ENCODE results near the gene NPNT.
"Not testable (repeated sequence)": the region's sequence is repeated elsewhere in the genome, so short reads cannot be mapped to it uniquely, and the experiment has no call there.

The NPNT gene, protein sequence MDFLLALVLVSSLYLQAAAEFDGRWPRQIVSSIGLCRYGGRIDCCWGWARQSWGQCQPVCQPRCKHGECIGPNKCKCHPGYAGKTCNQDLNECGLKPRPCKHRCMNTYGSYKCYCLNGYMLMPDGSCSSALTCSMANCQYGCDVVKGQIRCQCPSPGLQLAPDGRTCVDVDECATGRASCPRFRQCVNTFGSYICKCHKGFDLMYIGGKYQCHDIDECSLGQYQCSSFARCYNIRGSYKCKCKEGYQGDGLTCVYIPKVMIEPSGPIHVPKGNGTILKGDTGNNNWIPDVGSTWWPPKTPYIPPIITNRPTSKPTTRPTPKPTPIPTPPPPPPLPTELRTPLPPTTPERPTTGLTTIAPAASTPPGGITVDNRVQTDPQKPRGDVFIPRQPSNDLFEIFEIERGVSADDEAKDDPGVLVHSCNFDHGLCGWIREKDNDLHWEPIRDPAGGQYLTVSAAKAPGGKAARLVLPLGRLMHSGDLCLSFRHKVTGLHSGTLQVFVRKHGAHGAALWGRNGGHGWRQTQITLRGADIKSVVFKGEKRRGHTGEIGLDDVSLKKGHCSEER

DNA sequence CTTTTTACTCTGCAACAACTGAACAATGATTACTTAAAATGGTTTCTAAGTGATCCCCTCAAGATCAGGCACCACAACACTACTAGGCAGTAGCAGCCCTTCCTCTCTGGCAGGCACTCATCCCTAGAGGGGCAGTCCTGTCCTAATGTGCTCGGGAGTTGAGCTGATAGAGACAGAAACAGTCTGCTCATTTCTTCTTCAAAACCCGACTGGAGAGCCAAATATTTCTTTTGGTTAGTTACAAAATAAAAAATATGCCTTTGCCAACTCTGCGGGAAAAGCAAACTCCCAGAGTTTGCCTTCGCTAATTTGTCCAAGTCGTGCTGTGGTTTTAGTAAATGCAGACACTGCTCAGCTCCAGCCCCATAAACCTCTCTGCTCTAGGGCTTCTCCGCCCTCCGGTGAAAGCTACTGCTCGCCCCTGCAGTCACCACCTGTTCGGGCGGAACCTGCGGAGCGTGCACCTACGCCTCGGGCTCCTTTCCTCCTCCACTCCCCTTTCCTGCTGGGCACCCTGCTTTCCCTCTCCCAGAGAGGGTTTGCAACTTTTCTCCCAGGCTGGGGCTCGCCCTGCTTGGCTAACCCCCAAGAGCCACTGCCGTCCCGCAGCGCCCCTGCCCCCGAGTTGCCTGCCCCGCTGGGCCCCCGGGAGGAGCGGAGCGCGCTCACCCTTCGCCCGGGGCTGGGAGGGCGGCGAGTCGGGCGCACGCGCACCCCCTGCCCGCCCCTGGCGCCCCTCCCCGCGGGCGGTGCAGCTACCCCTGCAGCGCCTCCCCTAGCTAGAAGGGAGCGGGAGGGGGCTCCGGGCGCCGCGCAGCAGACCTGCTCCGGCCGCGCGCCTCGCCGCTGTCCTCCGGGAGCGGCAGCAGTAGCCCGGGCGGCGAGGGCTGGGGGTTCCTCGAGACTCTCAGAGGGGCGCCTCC, at the start of gene NPNT:
NPNT (plus strand) TSS at position 812 of the 923 bp plus-strand sequence. CDS start 182 bp downstream, outside the sequence.
- DNase-seq (ENCODE audit: low read depth in 2 of 2): no peak

DNA sequence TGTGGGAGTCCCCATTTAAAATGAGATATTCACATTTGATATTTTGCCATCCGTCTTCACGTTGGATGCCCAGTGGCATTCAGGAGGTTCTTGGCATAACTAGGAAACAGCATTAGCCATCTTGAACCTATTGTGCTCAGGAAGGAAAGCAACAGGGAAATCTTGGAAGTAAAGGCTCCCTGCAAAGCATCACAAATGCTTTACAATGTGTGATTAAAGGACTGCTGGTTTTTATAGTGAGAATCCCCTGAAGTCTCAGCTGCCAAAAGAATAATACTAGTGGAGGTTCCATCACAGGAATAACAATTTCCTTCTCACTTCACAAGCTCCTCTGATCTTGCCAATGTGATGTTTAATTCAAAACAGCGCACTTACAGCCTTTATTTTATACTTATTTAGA, 49.7 kb upstream of the NPNT start:
- no peak for DNase-seq (ENCODE audit: low read depth in 2 of 2)

DNA sequence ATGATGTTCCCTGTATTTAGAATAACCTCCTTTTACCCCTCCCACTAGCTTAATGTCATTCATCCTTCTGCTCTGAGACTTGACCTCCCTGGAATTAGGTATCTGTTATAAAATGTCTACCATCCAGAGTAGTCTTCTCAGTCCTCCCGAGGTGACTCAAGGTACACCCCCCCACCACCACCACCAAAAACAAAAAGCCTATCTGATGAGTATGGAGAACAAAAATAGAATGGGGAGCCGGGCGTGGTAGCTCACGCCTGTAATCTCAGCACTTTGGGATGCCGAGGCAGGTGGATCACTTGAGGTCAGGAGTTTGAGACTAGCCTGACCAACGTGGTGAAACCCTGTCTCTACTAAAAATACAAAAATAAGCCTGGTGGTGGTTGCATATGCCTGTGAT, 46.9 kb upstream of the NPNT start:
- not testable (repeated sequence) for DNase-seq (ENCODE audit: low read depth in 2 of 2)

DNA sequence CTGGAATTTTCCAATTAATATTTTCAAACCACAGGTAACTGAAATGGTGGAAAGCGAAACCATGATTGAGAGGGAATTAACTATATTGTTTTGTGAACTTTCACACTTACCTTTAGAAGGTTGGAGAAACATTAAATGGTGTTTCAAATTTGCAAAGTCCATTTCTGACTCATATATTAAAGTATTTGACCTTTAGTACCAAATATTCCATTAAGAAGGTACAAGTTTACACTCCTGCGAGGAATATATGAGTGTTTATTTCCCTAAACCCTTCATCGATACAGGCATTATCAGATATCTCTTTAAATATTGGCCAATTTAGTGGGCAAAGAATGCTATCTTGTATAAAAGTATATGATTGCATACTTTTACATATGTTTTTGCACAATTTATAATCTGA, 44.1 kb upstream of the NPNT start:
- DNase-seq (ENCODE audit: low read depth in 2 of 2): no peak

DNA sequence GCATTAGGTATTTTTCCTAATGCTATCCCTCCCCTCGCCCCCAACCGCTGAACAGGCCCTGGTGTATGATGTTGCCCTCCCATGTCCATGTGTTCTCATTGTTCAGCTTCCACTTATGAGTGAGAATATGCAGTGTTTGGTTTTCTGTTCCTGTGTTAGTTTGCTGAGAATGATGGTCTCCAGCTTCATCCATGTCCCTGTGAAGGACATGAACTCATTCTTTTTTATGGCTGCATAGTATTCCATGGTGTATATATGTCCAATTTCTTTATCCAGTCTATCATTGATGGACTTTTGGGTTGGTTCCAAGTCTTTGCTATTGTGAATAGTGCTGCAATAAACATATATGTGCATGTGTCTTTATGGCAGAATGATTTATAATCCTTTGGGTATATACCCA, 43.0 kb upstream of the NPNT start:
- DNase-seq (ENCODE audit: low read depth in 2 of 2): not testable (repeated sequence)

DNA sequence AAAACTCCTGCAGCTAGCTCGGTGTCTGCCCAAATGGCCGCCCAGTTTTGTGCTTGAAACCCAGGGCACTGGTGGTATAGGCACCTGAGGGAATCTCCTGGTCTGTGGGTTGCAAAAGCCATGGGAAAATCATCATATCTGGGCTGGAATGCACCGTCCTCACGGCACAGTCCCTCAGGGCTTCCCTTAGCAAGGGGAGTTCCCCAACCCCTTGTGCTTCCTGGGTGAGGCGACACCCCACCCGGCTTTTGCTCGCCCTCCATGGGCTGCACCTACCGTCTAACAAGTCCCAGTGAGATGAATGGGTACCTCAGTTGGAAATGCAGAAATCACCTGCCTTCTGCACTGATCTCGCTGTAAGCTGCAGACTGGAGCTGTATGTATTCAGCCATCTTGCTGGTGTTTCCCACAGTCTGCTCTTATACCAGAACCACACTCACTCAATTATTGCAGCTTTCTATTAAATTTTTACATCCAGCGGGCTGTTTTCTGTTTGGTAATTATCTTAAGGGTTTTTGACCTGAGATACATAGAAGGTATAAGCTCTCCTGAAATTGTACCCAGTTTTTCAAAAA, 36.7 kb upstream of the NPNT start:
- no peak for DNase-seq (ENCODE audit: low read depth in 2 of 2)

DNA sequence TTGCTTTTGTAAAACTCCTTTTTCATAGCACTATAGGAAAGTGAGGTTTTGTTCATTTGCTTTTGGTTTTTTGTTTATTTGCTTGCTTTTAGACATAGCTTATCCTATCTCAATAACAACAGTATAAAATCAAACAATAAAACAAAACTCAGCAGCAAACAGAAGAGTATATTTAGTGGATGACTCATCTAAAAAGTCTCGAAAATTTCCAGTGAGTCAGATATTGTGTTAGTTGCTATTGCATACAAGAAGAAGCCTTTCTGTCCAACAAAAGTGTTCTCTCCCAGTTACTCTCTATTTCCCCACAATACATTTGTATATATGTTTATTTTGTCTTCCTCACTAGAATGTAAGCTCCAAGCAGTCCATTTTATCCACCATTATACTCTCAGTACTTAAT, 36.0 kb upstream of the NPNT start:
- DNase-seq (ENCODE audit: low read depth in 2 of 2): peak; percentile 16 to 28

DNA sequence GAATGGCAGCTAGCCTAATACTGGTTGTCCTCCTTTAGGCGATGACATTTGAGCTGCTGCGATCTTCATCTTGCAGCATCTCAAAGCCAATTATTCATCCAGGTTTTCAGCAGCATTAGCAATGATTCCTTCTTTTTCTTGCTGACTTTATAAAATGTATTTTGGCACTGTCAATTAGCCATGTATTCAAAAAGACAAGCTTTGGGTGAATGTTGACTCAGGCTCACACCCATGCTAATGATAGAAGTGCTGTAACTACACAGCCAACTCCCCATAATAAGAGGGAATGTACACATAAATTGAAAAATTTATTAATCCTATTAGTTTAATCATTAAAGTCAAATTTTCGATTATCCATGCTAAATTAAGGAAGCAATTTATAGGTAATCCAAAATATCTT, 24.3 kb upstream of the NPNT start:
- no peak for DNase-seq (ENCODE audit: low read depth in 2 of 2)

DNA sequence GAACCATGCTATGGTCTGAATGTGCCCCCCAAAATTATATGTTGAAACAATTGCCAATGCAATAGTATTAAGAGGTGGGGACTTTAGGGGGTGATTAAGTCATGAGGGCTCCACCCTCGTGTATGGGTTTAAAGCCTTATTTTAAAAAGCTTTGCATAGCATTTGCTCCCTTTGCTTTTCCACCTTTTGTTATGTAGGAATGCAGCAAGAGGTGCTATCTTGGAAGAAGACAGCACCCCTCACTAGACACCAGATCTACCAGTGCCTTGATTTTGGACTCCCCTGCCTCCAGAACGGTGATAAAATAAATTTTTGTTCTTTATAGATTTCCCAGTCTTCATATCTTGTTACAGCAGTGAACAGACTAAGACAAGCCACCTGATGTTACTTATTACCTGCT, 23.3 kb upstream of the NPNT start:
- no peak for DNase-seq (ENCODE audit: low read depth in 2 of 2)

DNA sequence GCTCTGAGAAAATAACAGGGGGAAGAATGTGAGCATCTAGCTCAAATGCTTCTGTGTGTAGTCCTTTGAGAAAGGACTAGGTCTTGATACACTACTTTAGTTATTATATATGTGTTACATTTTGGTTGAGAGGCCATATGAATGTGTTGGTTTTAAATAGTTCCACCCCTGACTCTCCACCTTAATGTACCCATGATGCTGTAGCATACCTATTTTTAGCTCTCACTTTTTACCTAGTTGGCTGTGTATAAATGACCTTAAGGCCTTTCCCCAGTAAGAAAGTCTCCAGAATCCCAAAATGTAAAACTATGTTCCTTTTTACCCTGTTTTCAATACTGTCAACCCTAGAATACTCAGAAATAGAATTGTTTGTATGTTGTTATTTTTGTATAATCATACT, 20.0 kb upstream of the NPNT start:
- no peak for DNase-seq (ENCODE audit: low read depth in 2 of 2)

DNA sequence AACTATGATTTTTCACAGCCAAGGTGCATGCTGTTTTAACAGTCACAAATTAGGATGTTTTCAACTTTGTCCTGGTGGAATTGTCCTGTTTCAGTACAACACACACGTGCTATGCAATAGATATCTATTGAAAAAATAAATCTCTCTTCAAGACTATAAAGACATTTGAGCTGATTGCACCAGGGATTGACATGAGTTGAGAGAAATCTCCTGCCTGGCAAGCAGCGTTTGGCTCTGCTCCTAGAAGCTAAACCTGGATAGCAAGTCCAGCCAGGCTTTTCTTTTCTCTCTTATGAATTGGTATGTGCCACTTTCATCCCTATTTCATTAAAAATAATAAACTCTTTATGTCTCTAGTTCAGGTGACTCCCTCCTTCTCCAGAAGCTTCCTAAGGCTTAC, 16.6 kb upstream of the NPNT start:
- DNase-seq (ENCODE audit: low read depth in 2 of 2): no peak

DNA sequence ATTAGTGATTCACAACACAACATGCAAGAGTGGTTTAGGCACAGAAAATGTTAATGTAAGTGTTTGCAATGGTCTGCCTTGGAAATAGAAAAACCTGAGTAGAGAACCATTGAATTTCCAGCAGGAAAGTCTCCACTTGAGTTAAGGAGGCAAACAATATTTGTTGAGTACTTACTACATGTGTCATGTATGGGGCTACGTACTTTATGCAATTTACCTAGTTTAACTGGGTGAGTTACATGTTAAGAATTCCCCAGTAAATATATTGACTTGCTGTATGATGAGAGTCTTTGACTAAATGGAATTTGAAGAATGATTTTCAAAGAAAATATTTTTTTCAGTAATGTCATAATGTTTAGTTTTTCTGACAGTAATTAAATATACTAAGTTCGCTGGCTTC, 7.8 kb upstream of the NPNT start:
- DNase-seq (ENCODE audit: low read depth in 2 of 2): no peak

DNA sequence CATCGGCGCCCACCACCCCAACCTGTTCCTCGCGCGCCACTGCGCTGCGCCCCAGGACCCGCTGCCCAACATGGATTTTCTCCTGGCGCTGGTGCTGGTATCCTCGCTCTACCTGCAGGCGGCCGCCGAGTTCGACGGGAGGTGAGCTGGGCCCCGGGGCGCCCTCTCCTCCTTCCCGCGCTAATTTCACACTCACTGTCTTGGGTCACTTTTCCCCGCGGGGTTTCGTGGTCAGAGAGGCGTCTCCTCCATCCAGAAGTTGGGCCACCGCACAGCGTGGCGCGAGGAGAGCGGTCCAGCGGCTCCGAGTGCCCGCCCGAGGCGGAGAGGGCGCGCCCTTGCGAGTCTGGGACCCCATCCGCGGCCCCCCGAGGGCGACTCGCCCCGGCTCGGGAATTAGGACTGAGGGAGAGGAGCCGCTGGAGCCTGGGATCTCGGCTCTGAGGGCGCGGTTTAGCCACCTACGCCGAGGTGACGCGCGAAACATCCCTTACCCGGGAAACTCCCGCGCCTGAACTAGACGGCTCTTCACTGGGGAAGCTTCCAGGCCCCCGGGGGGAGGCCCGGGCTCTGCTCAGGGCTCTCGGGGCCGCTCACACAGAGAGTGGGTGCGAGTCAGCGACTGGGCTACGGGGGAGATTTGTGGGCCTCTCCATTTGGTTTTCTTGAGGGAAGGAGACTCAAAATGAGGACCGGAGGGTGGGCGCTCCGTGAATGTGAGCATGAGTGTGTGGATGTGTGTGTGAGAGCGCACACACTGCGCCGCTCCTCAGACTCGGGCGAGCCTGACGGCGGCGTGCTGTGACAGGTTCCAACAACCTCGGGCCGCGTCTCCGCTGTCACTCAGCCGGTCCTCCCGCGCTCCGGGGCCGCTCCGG, 551 bp downstream of the NPNT start:
- no peak for DNase-seq (ENCODE audit: low read depth in 2 of 2)

DNA sequence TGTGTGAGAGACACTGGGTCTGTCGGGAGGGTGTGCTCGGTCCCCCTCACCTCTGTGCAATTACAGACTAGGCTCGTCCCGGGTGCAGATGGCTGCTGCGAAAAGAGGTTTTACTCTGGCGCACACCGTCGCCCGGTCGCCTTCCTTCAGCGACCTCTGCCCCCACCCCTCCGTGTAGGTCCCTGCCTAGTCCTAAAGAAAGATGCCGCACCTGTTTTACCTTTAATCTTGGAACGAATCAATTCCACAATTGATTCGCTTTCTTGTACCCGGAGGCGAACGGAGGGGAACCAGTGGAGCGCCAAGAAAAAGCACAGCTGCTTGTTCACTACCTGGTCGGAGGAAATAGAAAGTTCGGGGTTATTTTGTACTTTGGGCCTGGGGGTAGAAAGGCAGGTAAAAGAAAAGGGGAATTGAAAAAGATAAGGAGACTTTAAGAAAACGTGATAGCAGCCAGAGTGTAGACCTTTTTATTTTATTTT, 1.2 kb downstream of the NPNT start:
- DNase-seq (ENCODE audit: low read depth in 2 of 2): no peak

DNA sequence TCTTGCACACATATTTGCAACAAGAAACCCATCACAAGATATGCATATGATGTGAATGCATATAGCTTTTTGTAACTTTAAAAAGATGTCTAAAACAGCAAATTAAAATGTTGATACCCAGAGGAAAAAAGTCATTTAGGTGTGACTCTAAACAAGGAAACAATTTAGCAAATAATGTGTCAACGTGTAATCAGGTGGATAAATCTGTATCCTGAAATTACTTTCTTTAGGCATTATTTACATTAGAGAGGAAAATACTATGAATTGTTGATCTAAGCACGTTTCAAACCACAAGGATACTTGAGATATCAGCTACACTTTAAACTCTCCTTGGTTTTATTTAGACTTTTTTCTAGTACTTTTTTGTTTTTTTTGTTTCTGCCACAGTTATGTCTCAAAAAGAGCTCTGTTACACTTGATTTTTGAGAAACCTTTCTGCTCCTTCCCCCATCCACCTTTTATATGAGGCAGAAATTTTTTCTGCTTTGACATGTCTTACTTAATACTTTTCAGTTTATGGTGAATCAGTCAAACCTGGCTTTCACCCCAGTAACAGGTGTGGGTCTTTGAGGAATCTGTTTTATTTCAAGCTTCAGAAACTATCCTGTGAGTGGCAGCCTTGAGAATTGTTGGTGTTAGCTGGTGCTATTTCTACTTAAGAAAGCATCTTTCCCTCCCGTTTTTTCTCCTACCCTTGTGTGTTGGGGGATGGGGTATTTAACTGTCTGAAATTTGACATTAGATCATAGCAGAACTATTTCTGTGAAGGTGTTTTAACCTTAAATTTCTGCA, 1.9 kb downstream of the NPNT start:
- DNase-seq (ENCODE audit: low read depth in 2 of 2): no peak

DNA sequence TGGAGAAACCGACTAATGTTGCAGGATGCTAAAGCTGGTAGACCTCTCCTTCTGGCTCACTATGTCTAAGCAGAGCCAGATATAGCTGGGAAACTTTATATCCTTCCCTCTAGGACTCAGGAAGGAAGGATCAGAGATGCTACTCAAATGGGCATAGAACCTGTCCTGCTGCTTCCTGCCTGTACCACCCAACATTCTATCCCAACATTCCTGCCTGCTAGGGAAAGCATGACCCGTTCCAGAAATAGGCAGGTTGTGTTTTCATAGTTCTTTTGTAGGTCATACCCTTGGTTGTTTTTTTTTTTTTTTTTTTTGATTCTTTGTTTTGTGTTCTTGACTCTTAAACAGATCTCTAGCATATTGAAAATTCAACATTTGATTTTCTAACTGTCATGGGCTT, 5.3 kb downstream of the NPNT start:
- DNase-seq (ENCODE audit: low read depth in 2 of 2): no peak

DNA sequence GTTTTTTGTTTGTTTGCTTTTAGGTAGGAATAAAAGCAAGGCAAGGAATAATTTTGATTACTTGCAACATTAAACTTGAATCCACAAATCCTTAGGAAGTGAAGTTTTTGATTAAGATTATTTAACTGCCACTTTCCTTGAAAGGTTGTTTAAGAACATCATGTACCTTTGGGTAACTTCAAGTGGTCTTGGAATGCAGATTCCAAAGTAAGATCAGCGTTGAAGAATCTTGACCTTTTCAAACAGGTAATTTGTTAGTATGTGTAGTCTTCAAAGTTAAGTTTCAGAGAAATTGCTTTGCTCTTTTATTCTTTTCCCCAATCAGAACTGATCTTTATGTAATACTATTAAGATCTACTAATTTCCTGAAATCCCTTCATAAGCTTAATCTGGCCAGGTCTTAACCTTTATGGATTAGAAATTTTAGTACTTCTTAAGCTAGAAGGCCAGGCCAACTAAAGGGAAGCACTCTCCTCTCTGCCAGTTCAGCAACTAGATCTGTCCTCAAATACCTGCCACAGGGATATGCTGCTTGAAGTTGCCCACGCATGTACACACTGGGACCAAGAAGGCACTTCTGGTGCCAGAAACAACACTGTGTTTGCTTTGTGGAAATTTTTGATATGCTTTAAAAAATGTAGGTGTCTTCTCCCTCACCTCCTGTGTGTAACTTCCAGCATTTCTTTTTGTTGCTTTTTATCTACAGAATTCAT, 7.4 kb downstream of the NPNT start:
- no peak for DNase-seq (ENCODE audit: low read depth in 2 of 2)

DNA sequence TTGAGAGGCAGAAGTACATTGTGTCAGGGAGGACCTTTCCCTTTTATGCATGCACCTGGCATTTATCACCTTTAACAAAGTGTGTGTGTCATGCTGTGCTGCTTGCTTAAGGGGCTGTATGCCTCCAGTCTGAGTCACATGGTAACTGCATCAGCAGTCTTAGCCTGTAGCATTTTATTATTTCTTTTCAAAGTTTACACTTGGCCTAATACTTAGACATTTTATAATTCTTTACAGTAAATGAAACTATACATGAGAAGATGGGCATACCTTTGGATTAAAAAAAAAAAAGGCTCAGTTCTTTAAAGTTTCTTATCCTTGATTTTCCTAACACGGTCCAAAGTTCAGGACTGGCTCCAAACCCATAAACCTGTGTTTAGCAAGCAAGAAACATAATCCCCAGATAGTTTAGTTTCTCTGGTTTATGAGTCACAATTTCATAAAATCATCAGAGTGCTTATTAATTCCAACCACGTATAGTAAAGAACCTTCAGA, 14.6 kb downstream of the NPNT start:
- peak in 1 of 2 experiments; percentile 5 for DNase-seq (ENCODE audit: low read depth in 2 of 2)

DNA sequence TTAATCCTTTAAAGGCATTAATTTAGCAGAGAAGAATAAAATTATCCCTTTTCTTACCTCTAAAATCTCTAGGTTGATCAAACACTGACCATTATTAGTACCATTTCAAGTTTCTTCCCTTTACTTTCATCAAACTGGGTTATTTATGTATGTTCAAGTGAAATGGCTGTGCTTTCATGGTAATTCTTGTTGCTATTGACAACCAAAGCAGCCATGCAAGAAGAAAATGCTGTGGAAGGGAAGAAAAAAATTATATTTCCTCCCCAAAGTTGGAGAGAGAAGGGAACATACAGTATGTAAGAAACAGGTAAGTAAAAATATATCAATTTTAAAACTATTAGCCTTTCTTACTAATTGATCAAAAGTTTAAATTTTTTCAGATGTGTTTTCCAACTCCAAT, 16.2 kb downstream of the NPNT start:
- DNase-seq (ENCODE audit: low read depth in 2 of 2): no peak
